ENCODE data around the gene CMKLR1. TPM values are rescaled to one million over a fixed set of nuclear protein-coding genes. Genes with fewer than 3 reads are reported as not detected.
A peak's percentile ranks its signal among the peaks of the same experiment; 100 is the strongest.

Gene CMKLR1
- total RNA-seq, 1 experiment from 2014 or later = 0.66 TPM

DNA sequence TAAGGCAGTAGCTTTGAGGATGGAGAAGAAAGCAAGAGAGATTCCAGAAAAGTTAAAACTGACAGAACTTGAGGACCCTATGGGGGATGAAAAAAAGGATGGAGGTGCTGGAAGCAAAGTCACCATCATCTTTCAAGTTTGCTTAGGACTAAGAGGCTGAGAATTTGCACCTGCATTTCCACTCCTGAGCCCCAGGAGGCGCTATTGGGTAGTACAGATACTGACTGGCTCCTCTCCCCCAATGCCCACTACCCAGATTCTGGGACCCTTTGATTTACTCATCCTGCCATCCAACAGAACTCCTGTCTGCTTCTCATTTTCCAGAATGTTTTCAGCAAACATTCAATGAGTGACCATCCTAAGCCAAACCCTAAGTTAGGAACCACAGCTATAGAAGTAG is 34.0 kb upstream of the CMKLR1 start:
- Histone ChIP-seq H3K23me2 (ENCODE audit: insufficient read length, low read depth, low read length, poor library complexity, severe bottlenecking) (no peaks in the 10 kb centered on the region), H3K23ac (ENCODE audit: insufficient read length, low read depth, low read length) (no peak overlapping the region), H2AFZ (ENCODE audit: low read length) (no peak overlapping the region), H2BK20ac (ENCODE audit: low read depth, low read length, poor library complexity, severe bottlenecking) (no peak overlapping the region), H4K8ac (replicated peaks; ENCODE audit: insufficient read length, low read depth, low read length) (no peak overlapping the region), H3K18ac (ENCODE audit: insufficient read length, low read depth, low read length) (no peak overlapping the region), H4K20me1 (ENCODE audit: control insufficient read depth, insufficient read depth, insufficient read length) (no peaks in the 10 kb centered on the region), H3K79me1 (ENCODE audit: insufficient read depth, low read depth, low read length, poor library complexity, severe bottlenecking) (no peaks in the 10 kb centered on the region), H3K56ac (ENCODE audit: insufficient read length, low read depth, low read length) (no peak overlapping the region), H4K91ac (ENCODE audit: insufficient read length, low read depth, low read length) (no peak overlapping the region), H2AK5ac (ENCODE audit: insufficient read length, low read length) (no peak overlapping the region), H3K9me3 (ENCODE audit: control insufficient read depth, low read depth, low read length) (peaks cover 15% of the 10 kb centered on the region), H3T11ph (ENCODE audit: low read length) (no peak overlapping the region), H3K4me2 (ENCODE audit: insufficient read depth, insufficient read length, low read length) (no peak overlapping the region), H2BK15ac (ENCODE audit: low read depth, low read length) (no peak overlapping the region), H3K4me1 (ENCODE audit: insufficient read depth, low read length) (no peaks in the 10 kb centered on the region), H3K27me3 (ENCODE audit: insufficient read depth, low read length) (no peaks in the 10 kb centered on the region), H3K27ac (ENCODE audit: insufficient read length, low read depth, low read length) (no peak overlapping the region), H3K79me2 (ENCODE audit: insufficient read depth, low read length) (no peaks in the 10 kb centered on the region; the same call in 1 of the 2 replicates), H3K4ac (ENCODE audit: low read depth, low read length) (no peak overlapping the region), H3K14ac (ENCODE audit: insufficient read depth, low read length) (no peak overlapping the region), H3K9ac (ENCODE audit: extremely low read depth, insufficient read length, low read length) (no peak overlapping the region), H2BK12ac (ENCODE audit: insufficient read length, low read depth, low read length) (no peak overlapping the region), H2BK120ac (ENCODE audit: low read depth, low read length, poor library complexity, severe bottlenecking) (no peak overlapping the region), H2BK5ac (ENCODE audit: insufficient read length, low read length) (no peak overlapping the region), H4K5ac (ENCODE audit: insufficient read length, low read depth, low read length) (no peak overlapping the region)
- Mint-ChIP-seq H3K27ac (no peak overlapping the region), H3K27me3 (ENCODE audit: low read depth) (no peaks in the 10 kb centered on the region), H3K4me1 (no peaks in the 10 kb centered on the region), H3K9me3 (peaks cover 30 to 51% of the 10 kb centered on the region in 2 experiments), H3K4me3 (no peak overlapping the region), H3K36me3 (ENCODE audit: insufficient read depth in 1 of 3, low read depth in 3 of 3) (peaks cover 20 to 46% (median 21%) of the 10 kb centered on the region in 3 experiments)
- TF ChIP-seq, protein P1, sequence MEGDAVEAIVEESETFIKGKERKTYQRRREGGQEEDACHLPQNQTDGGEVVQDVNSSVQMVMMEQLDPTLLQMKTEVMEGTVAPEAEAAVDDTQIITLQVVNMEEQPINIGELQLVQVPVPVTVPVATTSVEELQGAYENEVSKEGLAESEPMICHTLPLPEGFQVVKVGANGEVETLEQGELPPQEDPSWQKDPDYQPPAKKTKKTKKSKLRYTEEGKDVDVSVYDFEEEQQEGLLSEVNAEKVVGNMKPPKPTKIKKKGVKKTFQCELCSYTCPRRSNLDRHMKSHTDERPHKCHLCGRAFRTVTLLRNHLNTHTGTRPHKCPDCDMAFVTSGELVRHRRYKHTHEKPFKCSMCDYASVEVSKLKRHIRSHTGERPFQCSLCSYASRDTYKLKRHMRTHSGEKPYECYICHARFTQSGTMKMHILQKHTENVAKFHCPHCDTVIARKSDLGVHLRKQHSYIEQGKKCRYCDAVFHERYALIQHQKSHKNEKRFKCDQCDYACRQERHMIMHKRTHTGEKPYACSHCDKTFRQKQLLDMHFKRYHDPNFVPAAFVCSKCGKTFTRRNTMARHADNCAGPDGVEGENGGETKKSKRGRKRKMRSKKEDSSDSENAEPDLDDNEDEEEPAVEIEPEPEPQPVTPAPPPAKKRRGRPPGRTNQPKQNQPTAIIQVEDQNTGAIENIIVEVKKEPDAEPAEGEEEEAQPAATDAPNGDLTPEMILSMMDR (conservative IDR thresholded peaks at IDR 0.05) = peak; percentile 75
- DNase-seq = no peak
- no CpG with 5 or more reads among the region's 1 CpG for WGBS (ENCODE audit: extremely low coverage, insufficient read length, low lambda C conversion rate)

Data from H9 (cell line).